BLaER1 treated with 17β-estradiol and CSF1 and Interleukin-3, amounts not matched to agents 10 nM and 100 nM (cell line): ENCODE results near the gene RTP1.
"Not testable (repeated sequence)": the region's sequence is repeated elsewhere in the genome, so short reads cannot be mapped to it uniquely, and the experiment has no call there.

Source experiments
- H3K27ac ChIP-seq, 11 experiments: shearing (Covaris generic); formaldehyde crosslinking; 2 replicates each; pipeline ENCODE4 v1.8.1; 2022
- H3K27me3 ChIP-seq, 11 experiments: shearing (Covaris generic); formaldehyde crosslinking; 2 replicates each; pipeline ENCODE4 v1.8.1; 2022
- H3K36me3 ChIP-seq, 11 experiments: shearing (Covaris generic); formaldehyde crosslinking; 2 replicates each; pipeline ENCODE4 v1.8.1; 2022
- H3K4me1 ChIP-seq, 10 experiments: shearing (Covaris generic); formaldehyde crosslinking; 2 replicates each; pipeline ENCODE4 v1.8.1; 2022
- H3K4me2 ChIP-seq, 11 experiments: shearing (Covaris generic); formaldehyde crosslinking; 2 replicates each; pipeline ENCODE4 v1.8.1; 2022
- H3K4me3 ChIP-seq, 10 experiments: shearing (Covaris generic); formaldehyde crosslinking; 2 replicates each; pipeline ENCODE4 v1.8.1; 2022
- H3K9ac ChIP-seq, 11 experiments: shearing (Covaris generic); formaldehyde crosslinking; 2 replicates each; pipeline ENCODE4 v1.8.1; 2022
- H3K9me3 ChIP-seq, 11 experiments: shearing (Covaris generic); formaldehyde crosslinking; replicated peaks in 1 of 11; 2 replicates each; pipeline ENCODE4 v1.8.1; 2022
- H4K20me1 ChIP-seq, 11 experiments: shearing (Covaris generic); formaldehyde crosslinking; 2 replicates each; pipeline ENCODE4 v1.8.1; 2022
- Cebpa-rat ChIP-seq, 11 experiments: shearing (Covaris generic); IDR thresholded peaks; 2 replicates each; pipeline ENCODE4 v1.8.1; 2022

The RTP1 gene

GRCh38 chr3:187223799-187224198 lies 26.5 kb downstream of the RTP1 start:
- H3K4me1 ChIP-seq: peaks cover 0 to 15% (median 6%) of the 10 kb centered on the region in 10 experiments; a peak in 10 of 20 replicates
- no peaks in the 10 kb centered on the region; a peak in 1 of 22 replicates for H4K20me1 ChIP-seq
- H3K4me3 ChIP-seq: no peak overlapping the region
- no peaks in the 10 kb centered on the region for H3K36me3 ChIP-seq
- no peak overlapping the region for H3K27ac ChIP-seq
- H3K27me3 ChIP-seq: no peaks in the 10 kb centered on the region
- H3K9me3 ChIP-seq: 0 out of 22 replicates have a peak, but pooled peaks cover 0 to 5% (median 0%) of the 10 kb centered on the region in 11 experiments
- TF ChIP-seq Cebpa-rat (IDR thresholded peaks at IDR 0.05): no peak
- no peak overlapping the region for H3K9ac ChIP-seq
- H3K4me2 ChIP-seq: peak overlapping the region in 7 of 11 experiments; percentile 1 to 54 (median 33); a peak in 10 of 22 replicates

DNA sequence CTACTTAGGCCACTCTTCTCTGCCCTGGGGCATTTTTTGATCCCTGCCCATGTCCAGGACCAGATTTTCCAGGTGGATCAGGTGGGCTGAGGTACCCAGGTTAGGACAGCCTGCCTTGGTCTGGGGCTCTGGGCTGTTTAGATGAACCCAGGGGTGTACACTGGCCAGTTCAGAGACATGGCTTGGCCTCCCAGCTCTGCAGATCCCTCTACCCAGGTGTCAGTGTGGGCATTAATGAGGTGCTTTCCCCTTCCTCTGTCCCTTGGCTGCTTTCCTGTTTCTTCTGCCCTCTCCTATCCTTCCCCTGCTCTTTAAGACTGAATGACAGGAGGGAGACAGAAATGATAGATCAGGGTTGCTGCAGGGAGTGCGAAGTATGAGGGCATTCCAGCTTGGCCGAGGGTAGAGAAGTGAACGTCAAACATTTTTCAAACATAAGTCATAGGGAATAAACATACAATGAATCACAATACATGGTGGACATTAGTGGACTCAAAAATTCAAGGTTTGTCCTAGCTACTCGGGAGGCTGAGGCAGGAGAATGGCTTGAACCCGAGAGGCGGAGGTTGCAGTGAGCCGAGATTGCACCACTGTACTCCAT lies 30.5 kb downstream of the RTP1 start:
- no peak overlapping the region for H3K9ac ChIP-seq
- no peak overlapping the region for H3K27ac ChIP-seq
- TF ChIP-seq Cebpa-rat (IDR thresholded peaks at IDR 0.05): no peak
- H3K4me1 ChIP-seq: peaks cover 0 to 15% (median 6%) of the 10 kb centered on the region in 10 experiments; a peak in 10 of 20 replicates
- no peaks in the 10 kb centered on the region for H3K27me3 ChIP-seq
- 0 out of 22 replicates have a peak, but pooled peaks cover 0 to 5% (median 0%) of the 10 kb centered on the region in 11 experiments for H3K9me3 ChIP-seq
- H3K36me3 ChIP-seq: no peaks in the 10 kb centered on the region
- no peak overlapping the region for H3K4me3 ChIP-seq
- no peak overlapping the region for H3K4me2 ChIP-seq
- no peaks in the 10 kb centered on the region for H4K20me1 ChIP-seq

GRCh38 chr3:187228740-187229139 lies 31.5 kb downstream of the RTP1 start:
- no peak for TF ChIP-seq Cebpa-rat (IDR thresholded peaks at IDR 0.05)
- no peak overlapping the region for H3K27ac ChIP-seq
- no peak overlapping the region for H3K4me3 ChIP-seq
- no peaks in the 10 kb centered on the region for H3K27me3 ChIP-seq
- no peak overlapping the region for H3K9ac ChIP-seq
- no peaks in the 10 kb centered on the region for H3K36me3 ChIP-seq
- no peak overlapping the region for H3K4me2 ChIP-seq
- H3K4me1 ChIP-seq: peaks cover 0 to 13% (median 4%) of the 10 kb centered on the region in 10 experiments; a peak in 10 of 20 replicates
- H3K9me3 ChIP-seq: 0 out of 22 replicates have a peak, but pooled peaks cover 0 to 5% (median 0%) of the 10 kb centered on the region in 11 experiments
- no peaks in the 10 kb centered on the region for H4K20me1 ChIP-seq

DNA sequence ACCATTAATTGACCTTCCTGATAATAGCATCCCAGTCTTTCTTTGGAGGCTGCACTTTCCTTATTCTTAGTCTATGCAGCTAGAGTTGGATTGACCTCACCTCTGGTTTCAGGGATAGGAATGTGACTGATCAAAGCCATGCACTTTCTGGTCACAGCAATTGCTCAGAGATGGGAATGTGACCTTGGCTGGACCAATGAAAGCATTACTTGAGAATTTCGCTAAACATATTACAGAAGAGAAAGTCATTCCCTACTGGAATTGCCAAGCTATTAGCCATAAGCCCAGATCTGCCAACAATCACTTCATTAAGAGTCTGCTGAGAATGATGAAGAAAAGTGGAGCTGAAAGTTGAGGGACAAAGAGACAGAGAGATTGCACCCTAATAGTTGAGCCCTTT lies 32.7 kb downstream of the RTP1 start:
- H3K27me3 ChIP-seq: no peaks in the 10 kb centered on the region
- H3K4me3 ChIP-seq: no peak overlapping the region
- 0 out of 22 replicates have a peak, but pooled peaks cover 0 to 5% (median 0%) of the 10 kb centered on the region in 11 experiments for H3K9me3 ChIP-seq
- no peaks in the 10 kb centered on the region for H4K20me1 ChIP-seq
- no peaks in the 10 kb centered on the region for H3K36me3 ChIP-seq
- no peak overlapping the region for H3K27ac ChIP-seq
- 0 out of 20 replicates have a peak, but pooled peaks cover 0 to under 1% (median 0%) of the 10 kb centered on the region in 10 experiments for H3K4me1 ChIP-seq
- no peak for TF ChIP-seq Cebpa-rat (IDR thresholded peaks at IDR 0.05)
- H3K9ac ChIP-seq: no peak overlapping the region
- H3K4me2 ChIP-seq: no peak overlapping the region

- Histone ChIP-seq H3K4me3 (no peak overlapping the region), H4K20me1 (no peaks in the 10 kb centered on the region), H3K36me3 (no peaks in the 10 kb centered on the region), H3K27me3 (no peaks in the 10 kb centered on the region), H3K9ac (no peak overlapping the region), H3K4me1 (no peaks in the 10 kb centered on the region), H3K9me3 (peaks cover 7 to 22% (median 12%) of the 10 kb centered on the region in 11 experiments; a peak in 19 of 22 replicates), H3K27ac (no peak overlapping the region), H3K4me2 (no peak overlapping the region)
- no peak for TF ChIP-seq Cebpa-rat (IDR thresholded peaks at IDR 0.05)
Observed at GRCh38 chr3:187236962-187237361, 39.7 kb downstream of the RTP1 start.

DNA sequence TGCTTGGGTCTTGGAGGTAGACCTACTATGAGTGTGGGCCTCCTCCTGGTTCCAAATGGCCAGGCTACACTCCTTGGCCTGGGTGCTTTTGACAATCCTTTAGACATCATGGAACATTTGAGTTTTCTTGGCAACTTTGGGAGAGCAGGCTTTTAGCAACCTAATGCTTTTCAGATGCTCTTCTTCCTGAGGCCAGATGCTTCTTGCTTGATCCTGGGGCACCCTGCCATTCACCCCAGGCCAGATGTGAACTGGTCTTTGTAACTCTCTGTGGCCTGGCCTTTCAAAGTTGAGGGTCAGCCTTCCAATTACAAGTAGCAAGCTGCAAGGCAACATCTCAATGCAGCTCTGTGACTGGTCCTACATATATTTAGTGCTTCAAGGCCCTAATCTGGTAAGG lies 40.5 kb downstream of the RTP1 start:
- no peak overlapping the region for H3K4me3 ChIP-seq
- no peaks in the 10 kb centered on the region for H3K36me3 ChIP-seq
- no peaks in the 10 kb centered on the region for H3K27me3 ChIP-seq
- peaks cover 7 to 22% (median 12%) of the 10 kb centered on the region in 11 experiments; a peak in 19 of 22 replicates for H3K9me3 ChIP-seq
- no peak overlapping the region for H3K4me2 ChIP-seq
- no peak overlapping the region for H3K27ac ChIP-seq
- H3K9ac ChIP-seq: no peak overlapping the region
- H4K20me1 ChIP-seq: no peaks in the 10 kb centered on the region
- no peaks in the 10 kb centered on the region for H3K4me1 ChIP-seq
- TF ChIP-seq Cebpa-rat (IDR thresholded peaks at IDR 0.05): no peak

GRCh38 chr3:187238239-187238638 lies 41.0 kb downstream of the RTP1 start:
- Histone ChIP-seq H3K27me3 (no peaks in the 10 kb centered on the region), H3K27ac (no peak overlapping the region), H3K4me3 (no peak overlapping the region), H3K9me3 (peaks cover 7 to 22% (median 12%) of the 10 kb centered on the region in 11 experiments; a peak in 19 of 22 replicates), H3K36me3 (no peaks in the 10 kb centered on the region), H3K4me2 (no peak overlapping the region), H3K4me1 (no peaks in the 10 kb centered on the region), H3K9ac (no peak overlapping the region), H4K20me1 (no peaks in the 10 kb centered on the region)
- TF ChIP-seq Cebpa-rat (IDR thresholded peaks at IDR 0.05): no peak

- not testable (repeated sequence) for H3K9ac ChIP-seq, H3K36me3 ChIP-seq, H3K4me2 ChIP-seq, H3K4me3 ChIP-seq, H3K27me3 ChIP-seq, H3K4me1 ChIP-seq, H3K27ac ChIP-seq, H4K20me1 ChIP-seq
- H3K9me3 ChIP-seq: peaks cover 7 to 22% (median 12%) of the 10 kb centered on the region in 11 experiments; a peak in 19 of 22 replicates
Observed at GRCh38 chr3:187238835-187239234, 41.5 kb downstream of the RTP1 start.

DNA sequence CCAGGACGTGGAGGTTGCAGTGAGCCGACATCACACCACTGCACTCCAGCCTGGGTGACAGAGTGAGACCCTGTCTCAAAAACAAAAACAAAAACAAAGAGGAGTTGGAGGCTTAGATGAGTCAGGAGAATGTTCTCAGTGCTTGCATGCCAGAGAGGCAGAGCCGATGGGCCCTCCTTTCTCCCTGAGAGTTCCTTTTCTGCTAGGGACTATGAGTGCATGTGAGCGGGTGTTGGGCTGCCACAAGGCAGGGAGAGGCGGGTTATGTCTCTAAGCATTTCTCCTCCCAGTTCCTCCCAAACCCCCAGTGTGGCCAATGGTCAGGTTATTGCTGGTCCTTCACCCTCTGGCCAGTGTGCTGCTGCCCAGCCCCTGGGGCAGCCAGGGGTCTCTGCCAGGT lies 45.1 kb downstream of the RTP1 start:
- H3K9me3 ChIP-seq: peaks cover 7 to 22% (median 12%) of the 10 kb centered on the region in 11 experiments; a peak in 19 of 22 replicates
- no peak for TF ChIP-seq Cebpa-rat (IDR thresholded peaks at IDR 0.05)
- H3K4me2 ChIP-seq: no peak overlapping the region
- no peak overlapping the region for H3K27ac ChIP-seq
- H3K36me3 ChIP-seq: no peaks in the 10 kb centered on the region
- H3K4me1 ChIP-seq: peaks cover 4 to 7% (median 6%) of the 10 kb centered on the region in 10 experiments
- H3K9ac ChIP-seq: no peak overlapping the region
- H3K27me3 ChIP-seq: no peaks in the 10 kb centered on the region
- H4K20me1 ChIP-seq: no peaks in the 10 kb centered on the region
- no peak overlapping the region for H3K4me3 ChIP-seq

GRCh38 chr3:187242900-187243299 lies 45.6 kb downstream of the RTP1 start:
- Histone ChIP-seq H3K9me3 (peaks cover 7 to 22% (median 12%) of the 10 kb centered on the region in 11 experiments; a peak in 19 of 22 replicates), H3K4me2 (no peak overlapping the region), H3K27me3 (no peaks in the 10 kb centered on the region), H4K20me1 (no peaks in the 10 kb centered on the region), H3K4me3 (no peak overlapping the region), H3K27ac (no peak overlapping the region), H3K9ac (no peak overlapping the region), H3K4me1 (peaks cover 9 to 12% (median 10%) of the 10 kb centered on the region in 10 experiments), H3K36me3 (no peaks in the 10 kb centered on the region)
- no peak for TF ChIP-seq Cebpa-rat (IDR thresholded peaks at IDR 0.05)
